Myocyte (in vitro differentiated cells): ENCODE data around the gene CREBZF. TPM values are rescaled to one million over a fixed set of nuclear protein-coding genes. Genes with fewer than 3 reads are reported as not detected.
"Not testable (repeated sequence)": the region's sequence is repeated elsewhere in the genome, so short reads cannot be mapped to it uniquely, and the experiment has no call there.

Experiments used
- DNase-seq: peaks from one replicate; pipeline ENCODE4 v3.0.0-alpha.2; 2012; ENCODE audit warnings: low read depth
- total RNA-seq: library from RNA; depleted of rRNA; stranded (reverse); fragments of >200 nt; gene quantifications from 2 replicates; pipeline ENCODE4 v1.2.3, GENCODE V29; 2014

CREBZF gene
- total RNA-seq, 1 donor from 2014 or later = 34.4 TPM

DNA sequence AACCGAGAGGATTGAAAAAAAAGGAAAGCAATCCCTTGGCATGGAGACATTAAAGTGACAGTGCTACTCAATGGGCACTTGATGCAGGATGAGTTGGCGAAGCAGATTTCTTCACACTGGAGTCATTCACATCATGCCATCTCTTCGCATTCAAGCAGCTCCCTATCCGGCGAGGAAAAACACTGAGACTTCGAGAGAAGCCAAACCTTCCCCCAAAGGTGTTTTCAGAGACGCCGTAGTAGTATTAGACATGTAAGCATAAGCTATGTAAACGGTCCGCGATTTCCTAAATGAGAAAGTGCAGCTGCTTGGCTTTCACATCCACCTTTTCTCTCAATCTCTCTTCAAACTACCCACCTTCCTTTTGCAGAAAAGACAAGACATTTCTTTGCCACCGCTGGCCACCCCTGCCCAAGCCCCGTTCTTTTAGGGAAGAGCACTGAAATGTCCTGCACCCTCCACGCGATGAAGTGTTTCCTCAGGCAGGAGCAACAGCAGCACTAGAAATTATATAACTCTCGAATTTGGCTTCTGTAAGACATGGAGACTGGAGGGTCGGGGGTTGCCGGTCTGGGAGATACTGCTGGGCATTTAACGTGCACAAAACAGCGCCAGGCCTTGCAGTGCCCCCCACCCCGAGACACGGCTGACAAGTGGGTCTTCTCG lies 37.5 kb downstream of the CREBZF start, which contains the start of gene DLG2:
TSS of gene DLG2 (minus strand) at position 13 of the 666 bp plus-strand sequence.
- DNase-seq = peak; percentile 46

DNA sequence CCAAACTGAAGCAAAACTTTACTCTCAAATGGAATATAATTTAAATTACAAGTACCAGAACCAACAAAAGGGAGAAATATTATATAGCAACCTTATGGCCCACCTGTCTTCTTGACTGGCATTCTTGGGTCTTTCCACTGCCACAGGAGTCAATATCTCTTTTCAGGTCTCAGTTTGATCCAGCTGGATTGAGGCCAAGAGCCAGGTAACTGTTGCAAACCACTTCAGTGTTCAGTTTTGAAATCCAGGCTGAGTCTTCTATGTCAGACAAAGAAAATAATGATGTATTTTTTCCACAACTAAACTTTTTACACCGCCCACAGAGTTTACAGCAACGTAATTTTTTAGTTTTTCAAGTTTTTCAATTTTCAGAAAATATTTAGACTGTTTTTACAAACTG lies 38.4 kb downstream of the CREBZF start:
- DNase-seq = no peak

DNA sequence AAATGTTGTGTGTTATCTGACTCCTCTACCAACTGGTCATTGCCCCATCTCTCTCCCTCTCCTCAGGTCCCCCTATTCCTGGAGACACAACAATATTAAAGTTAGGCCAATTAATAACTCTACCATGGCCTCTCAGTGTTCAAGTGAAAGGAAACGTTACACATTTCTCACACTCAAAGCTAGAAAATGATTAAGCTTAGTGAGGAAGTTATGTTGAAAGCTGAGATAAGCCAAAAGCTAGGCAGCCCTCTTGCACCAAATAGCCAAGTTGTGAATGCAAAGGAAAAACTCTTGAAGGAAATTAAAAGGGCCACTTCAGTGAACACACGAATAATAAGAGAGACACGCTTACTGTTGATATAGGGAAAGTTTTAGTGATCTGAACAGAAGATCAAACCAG lies 44.7 kb downstream of the CREBZF start:
- DNase-seq = no peak

DNA sequence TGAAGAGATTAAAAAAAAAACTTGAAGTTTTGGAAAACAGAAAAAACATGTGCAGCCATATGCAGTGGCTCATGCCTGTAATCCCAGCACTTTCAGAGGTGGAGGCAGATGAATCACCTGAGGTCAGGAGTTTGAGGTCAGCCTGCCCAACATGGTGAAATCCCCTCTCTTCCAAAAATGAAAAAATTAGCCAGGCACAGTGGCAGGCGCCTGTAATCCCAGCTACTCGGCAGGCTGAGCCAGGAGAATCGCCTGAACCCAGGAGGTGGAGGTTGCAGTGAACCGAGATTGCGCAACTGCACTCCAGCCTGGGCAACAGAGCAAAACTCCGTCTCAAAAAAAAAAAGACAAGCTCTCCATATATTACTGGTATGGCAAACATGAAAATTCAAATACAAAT lies 45.4 kb downstream of the CREBZF start:
- DNase-seq = no peak

DNA sequence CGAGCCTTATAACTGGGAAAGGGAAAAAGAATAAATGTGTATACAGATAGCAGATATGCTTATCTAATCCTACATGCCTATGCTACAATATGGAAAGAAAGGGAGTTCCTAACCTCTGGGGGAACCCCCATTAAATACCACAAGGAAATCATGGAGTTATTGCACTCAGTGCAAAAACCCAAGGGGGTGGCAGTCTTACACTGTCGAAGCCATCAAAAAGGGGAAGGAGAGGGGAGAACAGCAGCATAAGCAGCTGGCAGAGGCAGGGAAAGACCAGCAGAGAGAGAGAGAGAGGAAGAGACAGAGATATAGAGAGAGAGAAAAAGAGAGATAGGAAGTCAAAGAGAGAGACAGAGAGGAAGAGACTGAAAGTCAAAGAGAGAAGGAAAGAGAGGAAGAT lies 53.3 kb downstream of the CREBZF start:
- DNase-seq = not testable (repeated sequence)

Other genes starting within 250 kb of the CREBZF start
- 7.9 and 9.5 TPM in 2 replicates for gene DLG2, start 37.8 kb downstream of the CREBZF start, total RNA-seq
- gene TMEM126B, start 36.5 kb downstream of the CREBZF start, total RNA-seq = 78.0 and 79.7 TPM in 2 replicates
- 41.6 and 44.1 TPM in 2 replicates for gene TMEM126A, start 17.2 kb downstream of the CREBZF start, total RNA-seq
- 2.5 and 3.5 TPM in 2 replicates for gene CCDC89, start 21.1 kb upstream of the CREBZF start, total RNA-seq
- gene SYTL2, start 146.0 kb upstream of the CREBZF start, total RNA-seq = 181 and 225 TPM in 2 replicates
- gene CCDC83, start 190.3 kb upstream of the CREBZF start, total RNA-seq = not detected in 2 replicates